Measurements from ENCODE around the gene TBCA. TPM values are rescaled to one million over a fixed set of nuclear protein-coding genes. Genes with fewer than 3 reads are reported as not detected.
"Not testable (repeated sequence)": the region's sequence is repeated elsewhere in the genome, so short reads cannot be mapped to it uniquely, and the experiment has no call there.

TBCA gene
- total RNA-seq, 1 donor from 2014 or later = 208 TPM

DNA sequence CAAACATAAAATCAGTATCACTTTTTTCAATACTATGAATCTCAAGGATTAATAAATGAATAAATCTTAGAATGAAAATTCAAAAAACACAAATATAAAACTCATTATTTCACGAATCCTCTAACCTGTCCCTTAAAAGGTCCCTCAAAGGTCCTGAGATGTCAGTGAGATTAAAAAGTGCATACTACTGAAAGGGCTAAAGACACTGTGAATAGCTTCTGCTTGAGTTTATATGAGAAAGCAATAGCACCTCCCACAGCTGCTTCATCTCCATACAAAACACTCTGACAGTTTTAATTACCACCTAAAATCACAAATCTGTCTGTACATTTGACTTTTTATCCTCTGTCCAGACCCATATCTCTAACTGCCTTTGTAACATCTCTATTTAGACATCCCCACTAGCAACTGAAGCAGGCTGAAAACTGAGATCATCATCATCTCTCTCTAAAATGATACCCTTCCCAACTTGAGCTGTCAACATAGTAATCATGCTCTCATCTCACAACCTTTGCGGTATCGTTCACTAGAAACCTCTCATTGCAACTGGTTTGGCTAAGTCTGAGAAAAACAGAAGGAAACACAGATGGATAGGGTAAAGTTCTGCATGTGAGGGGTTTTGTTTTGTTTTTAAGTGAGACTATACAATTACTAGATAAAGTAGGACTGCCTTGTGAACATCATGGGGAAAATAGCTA, 56.3 kb downstream of the TBCA start:
- DNase-seq (ENCODE audit: extremely low spot score, unreplicated experiment) = no peak
- no peaks in the 10 kb centered on the region for H3K27me3 Mint-ChIP-seq
- no peaks in the 10 kb centered on the region for H3K9me3 Mint-ChIP-seq
- no peak overlapping the region for H3K4me3 Mint-ChIP-seq
- H3K27ac Mint-ChIP-seq = no peak overlapping the region
- peaks cover 6% of the 10 kb centered on the region for H3K4me1 Mint-ChIP-seq (ENCODE audit: unreplicated experiment)
- peaks cover 8% of the 10 kb centered on the region for H3K36me3 Mint-ChIP-seq
- TF ChIP-seq CTCF (conservative IDR thresholded peaks at IDR 0.05) = no peak

- DNase-seq (ENCODE audit: extremely low spot score, unreplicated experiment) = no peak
- H3K36me3 Mint-ChIP-seq = peaks cover 8% of the 10 kb centered on the region
- TF ChIP-seq CTCF (conservative IDR thresholded peaks at IDR 0.05) = no peak
- no peak overlapping the region for H3K27ac Mint-ChIP-seq
- peaks cover 6% of the 10 kb centered on the region for H3K4me1 Mint-ChIP-seq (ENCODE audit: unreplicated experiment)
- H3K9me3 Mint-ChIP-seq = no peaks in the 10 kb centered on the region
- no peaks in the 10 kb centered on the region for H3K27me3 Mint-ChIP-seq
- no peak overlapping the region for H3K4me3 Mint-ChIP-seq
Measured at GRCh38 chr5:77718934-77719610, 57.1 kb downstream of the TBCA start.

DNA sequence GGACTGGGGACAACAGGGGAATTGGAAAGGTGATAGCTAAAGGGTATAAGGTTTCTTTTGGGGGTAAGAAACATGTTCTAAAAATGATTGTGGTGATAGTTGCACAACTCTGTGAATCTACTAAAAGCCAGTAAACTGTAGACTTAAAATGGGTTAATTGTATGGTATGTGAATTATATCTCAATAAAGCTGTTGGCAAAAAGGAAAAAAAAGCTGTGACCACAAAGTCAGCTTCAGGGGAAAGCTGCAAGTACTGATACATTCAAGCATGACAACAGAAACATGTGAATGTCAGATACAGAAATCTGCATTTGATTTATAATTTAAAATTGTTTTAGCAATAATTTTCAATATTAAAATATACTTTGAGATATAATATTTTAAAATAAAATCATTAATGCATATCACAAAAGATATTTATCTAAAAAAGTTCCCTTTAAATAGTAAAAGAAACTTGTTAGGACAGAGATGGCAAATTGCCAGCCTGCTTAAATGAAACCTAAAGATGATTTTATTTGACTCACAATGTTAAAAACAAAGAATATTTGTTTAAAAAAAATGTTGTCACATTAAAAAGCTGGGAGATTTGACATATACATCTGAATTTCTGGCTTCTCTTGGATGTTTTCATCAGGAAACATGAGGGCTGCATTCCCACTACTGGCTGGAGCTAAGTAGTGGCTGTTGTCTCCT, 66.0 kb downstream of the TBCA start:
- Mint-ChIP-seq H3K27me3 (no peaks in the 10 kb centered on the region), H3K4me1 (ENCODE audit: unreplicated experiment) (no peaks in the 10 kb centered on the region), H3K4me3 (no peak overlapping the region), H3K27ac (no peak overlapping the region), H3K36me3 (peaks cover 17% of the 10 kb centered on the region), H3K9me3 (no peaks in the 10 kb centered on the region)
- no peak for DNase-seq (ENCODE audit: extremely low spot score, unreplicated experiment)
- no peak for TF ChIP-seq CTCF (conservative IDR thresholded peaks at IDR 0.05)

- Mint-ChIP-seq H3K27ac (no peak overlapping the region), H3K27me3 (no peaks in the 10 kb centered on the region), H3K9me3 (no peaks in the 10 kb centered on the region), H3K4me3 (no peak overlapping the region), H3K4me1 (ENCODE audit: unreplicated experiment) (no peaks in the 10 kb centered on the region), H3K36me3 (peaks cover 15% of the 10 kb centered on the region)
- DNase-seq (ENCODE audit: extremely low spot score, unreplicated experiment) = no peak
- TF ChIP-seq CTCF (conservative IDR thresholded peaks at IDR 0.05) = no peak
Measured at GRCh38 chr5:77709340-77709739, 66.8 kb downstream of the TBCA start.

GRCh38 chr5:77707791-77708190, 68.3 kb downstream of the TBCA start:
- Mint-ChIP-seq H3K27me3 (no peaks in the 10 kb centered on the region), H3K9me3 (no peaks in the 10 kb centered on the region), H3K4me1 (ENCODE audit: unreplicated experiment) (no peaks in the 10 kb centered on the region), H3K36me3 (peaks cover 21% of the 10 kb centered on the region), H3K27ac (no peak overlapping the region), H3K4me3 (no peak overlapping the region)
- TF ChIP-seq CTCF (conservative IDR thresholded peaks at IDR 0.05) = no peak
- DNase-seq (ENCODE audit: extremely low spot score, unreplicated experiment) = no peak

GRCh38 chr5:77699569-77699968, 76.6 kb downstream of the TBCA start:
- H3K4me3 Mint-ChIP-seq; DNase-seq (ENCODE audit: extremely low spot score, unreplicated experiment); H3K4me1 Mint-ChIP-seq (ENCODE audit: unreplicated experiment); H3K27ac Mint-ChIP-seq; H3K9me3 Mint-ChIP-seq; H3K27me3 Mint-ChIP-seq: not testable (repeated sequence)
- H3K36me3 Mint-ChIP-seq = peaks cover 50% of the 10 kb centered on the region
